ENCODE measurements around the gene PPA2. TPM values are rescaled to one million over a fixed set of nuclear protein-coding genes. Genes with fewer than 3 reads are reported as not detected.

Gene PPA2
- total RNA-seq, 1 experiment from 2014 or later = 98.5 TPM

DNA sequence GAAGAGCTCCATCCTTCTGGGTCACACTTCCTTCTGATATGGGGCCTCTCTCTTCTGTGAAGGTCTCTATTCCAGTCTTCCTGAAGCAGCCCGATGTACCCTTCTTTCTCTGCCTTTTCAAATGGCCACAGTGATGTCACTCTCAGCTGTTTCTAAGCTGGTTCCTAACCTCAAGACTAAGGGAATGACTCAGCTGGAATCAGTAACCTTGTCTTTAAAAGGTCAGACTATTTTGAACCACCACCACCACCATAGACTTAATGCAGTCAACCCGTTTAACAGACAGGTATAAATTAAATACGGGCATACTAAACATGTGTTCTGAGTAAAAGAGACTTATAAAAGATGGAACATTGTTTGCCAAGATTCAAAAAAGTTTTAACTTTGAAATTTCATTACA is 121.0 kb downstream of the PPA2 start:
- TF ChIP-seq, protein P1, sequence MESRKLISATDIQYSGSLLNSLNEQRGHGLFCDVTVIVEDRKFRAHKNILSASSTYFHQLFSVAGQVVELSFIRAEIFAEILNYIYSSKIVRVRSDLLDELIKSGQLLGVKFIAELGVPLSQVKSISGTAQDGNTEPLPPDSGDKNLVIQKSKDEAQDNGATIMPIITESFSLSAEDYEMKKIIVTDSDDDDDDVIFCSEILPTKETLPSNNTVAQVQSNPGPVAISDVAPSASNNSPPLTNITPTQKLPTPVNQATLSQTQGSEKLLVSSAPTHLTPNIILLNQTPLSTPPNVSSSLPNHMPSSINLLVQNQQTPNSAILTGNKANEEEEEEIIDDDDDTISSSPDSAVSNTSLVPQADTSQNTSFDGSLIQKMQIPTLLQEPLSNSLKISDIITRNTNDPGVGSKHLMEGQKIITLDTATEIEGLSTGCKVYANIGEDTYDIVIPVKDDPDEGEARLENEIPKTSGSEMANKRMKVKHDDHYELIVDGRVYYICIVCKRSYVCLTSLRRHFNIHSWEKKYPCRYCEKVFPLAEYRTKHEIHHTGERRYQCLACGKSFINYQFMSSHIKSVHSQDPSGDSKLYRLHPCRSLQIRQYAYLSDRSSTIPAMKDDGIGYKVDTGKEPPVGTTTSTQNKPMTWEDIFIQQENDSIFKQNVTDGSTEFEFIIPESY (IDR thresholded peaks at IDR 0.05; ENCODE audit: extremely low read depth, insufficient replicate concordance, low read length) = no peak
- TF ChIP-seq SRF (IDR thresholded peaks at IDR 0.05; ENCODE audit: low read depth) (no peak), FOSL1 (IDR thresholded peaks at IDR 0.05; ENCODE audit: low read depth) (no peak), SP1 (IDR thresholded peaks at IDR 0.05; ENCODE audit: low read depth) (no peak), CBX3 (IDR thresholded peaks at IDR 0.05; ENCODE audit: low read depth) (no peak), RAD21 (IDR thresholded peaks at IDR 0.05; ENCODE audit: low read depth) (no peak), POLR2A (IDR thresholded peaks at IDR 0.05; ENCODE audit: borderline replicate concordance, extremely low read depth, insufficient read depth, insufficient read length) (no peak), POLR2AphosphoS5 (IDR thresholded peaks at IDR 0.05; ENCODE audit: low read depth, low read length) (no peak), ZFX (IDR thresholded peaks at IDR 0.05) (no peak)
- TF ChIP-seq, protein P2, sequence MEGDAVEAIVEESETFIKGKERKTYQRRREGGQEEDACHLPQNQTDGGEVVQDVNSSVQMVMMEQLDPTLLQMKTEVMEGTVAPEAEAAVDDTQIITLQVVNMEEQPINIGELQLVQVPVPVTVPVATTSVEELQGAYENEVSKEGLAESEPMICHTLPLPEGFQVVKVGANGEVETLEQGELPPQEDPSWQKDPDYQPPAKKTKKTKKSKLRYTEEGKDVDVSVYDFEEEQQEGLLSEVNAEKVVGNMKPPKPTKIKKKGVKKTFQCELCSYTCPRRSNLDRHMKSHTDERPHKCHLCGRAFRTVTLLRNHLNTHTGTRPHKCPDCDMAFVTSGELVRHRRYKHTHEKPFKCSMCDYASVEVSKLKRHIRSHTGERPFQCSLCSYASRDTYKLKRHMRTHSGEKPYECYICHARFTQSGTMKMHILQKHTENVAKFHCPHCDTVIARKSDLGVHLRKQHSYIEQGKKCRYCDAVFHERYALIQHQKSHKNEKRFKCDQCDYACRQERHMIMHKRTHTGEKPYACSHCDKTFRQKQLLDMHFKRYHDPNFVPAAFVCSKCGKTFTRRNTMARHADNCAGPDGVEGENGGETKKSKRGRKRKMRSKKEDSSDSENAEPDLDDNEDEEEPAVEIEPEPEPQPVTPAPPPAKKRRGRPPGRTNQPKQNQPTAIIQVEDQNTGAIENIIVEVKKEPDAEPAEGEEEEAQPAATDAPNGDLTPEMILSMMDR (IDR thresholded peaks at IDR 0.05 in 2 of 3, conservative IDR thresholded peaks at IDR 0.05 in 1 of 3; ENCODE audit: borderline replicate concordance in 1 of 3, insufficient read depth in 1 of 3, low read depth in 2 of 3, low read length in 2 of 3) = no peak
- intact Hi-C loops (cut with micrococcal nuclease) = no loop called here
- Histone ChIP-seq H3K9ac (ENCODE audit: low read length) (no peak overlapping the region), H3K36me3 (ENCODE audit: control insufficient read depth in 1 of 2, insufficient read depth in 2 of 2, low read length in 2 of 2) (no peaks in the 10 kb centered on the region), H3K4me1 (ENCODE audit: control insufficient read depth in 1 of 2, insufficient read depth in 2 of 2, low read length in 2 of 2) (no peaks in the 10 kb centered on the region), H3K79me2 (ENCODE audit: insufficient read depth, low read length) (no peaks in the 10 kb centered on the region), H3K4me2 (ENCODE audit: low read length) (no peak overlapping the region), H3K9me3 (ENCODE audit: control insufficient read depth in 1 of 2, insufficient read depth in 1 of 2, low read depth in 1 of 2, low read length in 2 of 2) (no peaks in the 10 kb centered on the region), H3K4me3 (replicated peaks in 1 of 2; ENCODE audit: low read depth in 1 of 2, low read length in 2 of 2) (no peak overlapping the region), H3K27me3 (ENCODE audit: insufficient read depth, low read length) (no peaks in the 10 kb centered on the region), H4K20me1 (ENCODE audit: insufficient read depth) (no peaks in the 10 kb centered on the region), H3K9me2 (ENCODE audit: insufficient read depth) (no peaks in the 10 kb centered on the region), H2AFZ (ENCODE audit: low read depth, low read length, poor library complexity, severe bottlenecking) (no peak overlapping the region), H3K27ac (ENCODE audit: low read depth, low read length) (no peak overlapping the region)
- CTCF ChIA-PET = no interaction called here
- ATAC-seq = no peak
- POLR2A ChIA-PET = no interaction called here
- no peak for DNase-seq (ENCODE audit: low read depth, low spot score)
- BruUV-seq (replicated peaks) = no TSS peak
- RAD21 ChIA-PET (ENCODE audit: low non-redundant PET in 1 of 2, low total read pairs in 2 of 2, uncharacterized antibody in 2 of 2, unreplicated experiment in 2 of 2) = no interaction called here

All from HCT116 (cell line).